HuH-7.5 (cell line): ENCODE results near the gene AICDA.
"Not testable (repeated sequence)": the region's sequence is repeated elsewhere in the genome, so short reads cannot be mapped to it uniquely, and the experiment has no call there.

ENCODE experiments used
- DNase-seq: peaks from one replicate; pipeline ENCODE4 v3.0.0; 2011; ENCODE audit warnings: low spot score

The AICDA gene

DNA sequence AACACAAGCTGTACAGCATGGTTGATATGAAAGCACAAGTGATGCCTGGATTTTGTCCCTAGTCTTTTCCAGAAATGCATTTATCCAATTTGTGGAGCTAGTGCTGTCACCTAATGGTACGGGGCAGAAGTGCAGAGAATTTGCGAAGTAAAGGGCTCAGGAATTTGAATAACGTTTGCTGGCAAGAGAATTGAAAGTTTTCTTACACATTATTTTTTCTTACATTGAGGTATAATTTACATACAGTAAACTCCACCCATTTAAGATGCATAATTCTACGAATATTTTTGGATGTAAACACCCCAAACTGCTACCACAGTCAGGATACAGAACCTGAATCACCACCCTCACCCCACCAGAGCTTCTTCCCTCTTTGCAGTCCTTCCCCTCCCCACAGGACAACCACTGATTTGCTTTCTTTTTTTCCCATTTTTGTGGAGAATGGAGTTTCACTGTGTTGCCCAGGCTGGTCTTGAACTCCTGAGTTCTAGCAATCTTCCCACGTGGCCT, 3.5 kb downstream of the AICDA start:
- DNase-seq: peak; percentile 38

DNA sequence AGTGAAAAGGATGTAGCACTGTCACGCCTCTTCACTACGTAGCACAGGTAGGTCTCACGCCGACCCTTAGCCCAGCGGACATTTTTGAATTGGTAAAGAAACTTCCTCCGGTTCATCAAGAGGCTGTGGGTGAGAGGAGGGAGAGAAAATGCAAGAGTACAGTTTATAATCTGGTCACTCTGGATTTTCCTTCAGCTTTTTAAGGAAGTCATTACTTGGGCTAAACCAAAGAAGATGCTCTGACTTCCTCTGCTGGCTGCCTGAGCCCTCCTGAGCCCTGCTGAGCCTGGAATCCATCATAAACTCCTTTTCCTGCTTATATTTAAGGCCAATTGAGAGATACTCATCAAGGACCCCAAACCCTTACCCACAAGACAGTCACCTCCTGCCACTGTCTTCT, 5.8 kb downstream of the AICDA start:
- no peak for DNase-seq

DNA sequence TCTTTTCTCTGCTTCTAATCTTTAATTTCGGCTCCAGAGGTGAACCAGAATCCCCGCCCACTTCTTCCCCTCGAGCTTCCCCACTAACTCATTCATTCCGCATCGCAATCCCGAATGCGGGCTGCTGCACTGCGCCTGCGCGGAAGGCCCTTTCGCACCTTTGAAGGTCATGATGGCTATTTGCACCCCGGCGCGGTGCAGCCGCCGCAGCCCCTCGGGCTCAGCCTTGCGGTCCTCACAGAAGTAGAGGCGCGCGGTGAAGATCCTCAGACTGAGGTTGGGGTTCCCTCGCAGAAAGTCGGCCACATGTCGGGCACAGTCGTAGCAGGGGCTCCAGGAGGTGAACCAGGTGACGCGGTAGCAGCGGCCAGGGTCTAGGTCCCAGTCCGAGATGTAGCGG, 7.6 kb downstream of the AICDA start:
- DNase-seq: no peak

DNA sequence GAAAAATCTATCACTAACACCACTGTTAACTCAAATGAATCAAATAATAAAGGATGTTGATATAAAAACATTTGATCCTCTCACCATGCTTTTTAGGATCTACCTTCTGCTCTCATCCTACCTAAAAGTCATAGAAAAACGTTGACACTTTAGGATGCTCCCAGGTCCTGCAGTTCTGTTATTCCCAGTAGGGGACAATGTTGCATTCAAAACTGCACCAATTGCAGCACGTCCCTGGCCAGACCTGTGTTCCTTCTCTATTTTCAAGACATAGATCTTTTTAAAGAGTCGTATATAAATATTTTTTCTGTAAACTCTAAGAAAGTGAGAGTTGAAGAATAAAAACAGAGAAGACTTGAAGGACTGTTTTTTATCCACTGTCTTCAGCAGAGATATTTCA, 8.8 kb downstream of the AICDA start:
- no peak for DNase-seq

DNA sequence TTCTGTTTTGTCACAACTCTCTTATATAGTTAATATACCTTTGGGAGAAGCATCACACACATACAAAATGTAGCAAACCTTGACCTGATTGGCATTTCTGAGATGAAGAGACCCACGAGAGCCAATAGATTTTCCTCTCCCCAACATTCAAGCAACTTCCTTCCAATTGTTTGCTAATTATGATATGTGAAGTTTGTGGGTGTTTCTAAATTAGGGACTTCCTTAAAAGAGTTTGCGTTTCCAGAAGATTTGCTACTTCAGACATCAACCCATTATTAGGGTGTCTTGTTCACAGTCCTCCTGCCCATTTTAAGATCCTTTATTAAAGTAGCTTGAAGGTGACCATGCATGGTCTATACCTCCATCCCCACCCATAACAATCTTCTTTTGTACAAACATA, 9.4 kb downstream of the AICDA start:
- DNase-seq: no peak

DNA sequence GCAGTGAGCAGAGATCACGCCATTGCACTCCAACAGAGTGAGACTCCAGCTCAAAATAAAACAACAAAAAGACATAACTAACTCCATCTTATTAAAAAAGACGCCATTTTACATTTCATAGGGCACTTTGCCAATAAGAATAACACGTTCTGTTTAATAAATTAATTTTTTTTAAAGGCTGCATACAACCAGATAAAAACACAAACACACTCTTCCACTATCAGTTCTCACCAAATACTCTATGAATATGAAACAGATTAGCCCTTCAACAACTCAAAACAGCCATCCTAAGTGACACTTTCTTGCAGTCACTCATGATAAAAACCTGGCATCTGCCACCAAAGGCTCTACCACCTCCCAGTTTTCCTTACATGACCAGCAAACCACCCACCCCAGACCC, 16.1 kb downstream of the AICDA start:
- DNase-seq: no peak

DNA sequence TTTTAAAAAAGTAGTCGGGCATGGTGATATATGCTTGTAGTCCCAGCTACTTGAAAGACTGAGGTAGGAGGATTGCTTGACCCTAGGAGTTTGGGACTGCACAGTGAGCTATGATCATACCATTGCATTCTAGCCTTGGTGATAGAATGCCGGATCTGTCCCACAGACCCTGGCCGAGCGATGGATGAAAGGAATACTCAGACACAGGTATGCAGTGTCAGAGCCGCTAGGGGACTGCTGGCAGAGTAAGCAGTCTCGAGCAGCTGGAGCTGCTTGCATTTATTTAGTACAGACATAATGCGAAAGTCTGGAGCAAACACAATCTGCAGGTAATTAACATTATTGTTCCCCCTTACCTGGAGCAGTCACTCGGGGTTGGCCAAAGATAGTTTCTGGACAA, 18.6 kb downstream of the AICDA start:
- DNase-seq: no peak

DNA sequence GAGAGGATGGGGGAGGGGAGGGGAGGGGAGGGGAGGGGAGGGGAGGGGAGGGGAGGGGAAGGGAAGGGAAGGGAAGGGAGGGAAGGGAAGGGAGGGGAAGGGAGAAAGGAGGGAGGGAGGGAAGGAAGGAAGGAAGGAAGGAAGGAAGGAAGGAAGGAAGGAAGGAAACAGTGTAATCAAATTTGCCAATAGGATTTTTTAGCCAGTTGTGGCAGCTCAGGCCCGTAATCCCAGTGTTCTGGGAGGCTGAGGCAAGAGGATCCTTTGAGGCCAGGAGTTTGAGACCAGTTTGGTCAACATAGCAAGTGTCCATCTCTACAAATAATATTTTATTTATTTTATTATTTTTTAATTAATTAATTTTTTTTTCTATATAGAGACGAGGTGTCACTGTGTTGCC, 19.4 kb downstream of the AICDA start:
- DNase-seq: no peak

DNA sequence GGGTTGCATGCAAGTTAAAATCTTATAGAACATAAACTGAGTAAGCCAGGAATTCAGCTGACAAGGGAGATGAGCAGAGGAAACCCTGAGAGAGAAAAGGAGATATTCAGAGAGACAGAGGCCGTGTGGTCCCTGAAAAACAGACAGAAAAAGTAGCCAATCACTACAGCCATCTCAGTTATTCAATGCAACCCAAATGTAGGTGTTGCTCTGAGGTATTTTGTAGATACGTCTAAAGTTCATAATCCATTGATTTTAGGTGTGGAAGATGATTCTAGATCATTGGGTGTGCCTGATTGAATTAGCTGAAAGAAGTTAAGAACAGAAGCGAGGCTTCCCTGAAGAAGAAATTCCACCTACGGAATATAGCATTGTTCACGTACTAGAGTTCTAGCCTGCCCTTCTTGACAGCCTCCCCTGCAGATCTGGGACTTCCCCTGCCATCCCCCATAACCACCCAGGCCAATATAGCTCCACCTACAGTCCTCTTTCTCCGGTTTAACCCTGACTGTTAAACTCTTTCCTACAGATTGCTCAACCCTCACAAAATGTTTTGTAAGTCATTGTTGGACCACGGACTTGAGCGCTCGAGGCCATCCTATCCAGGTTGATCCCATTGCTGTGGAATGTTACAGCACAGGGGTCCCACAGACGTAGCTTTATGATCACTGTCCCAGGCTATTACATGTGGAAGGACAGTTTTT, 21.7 kb downstream of the AICDA start:
- DNase-seq: no peak

DNA sequence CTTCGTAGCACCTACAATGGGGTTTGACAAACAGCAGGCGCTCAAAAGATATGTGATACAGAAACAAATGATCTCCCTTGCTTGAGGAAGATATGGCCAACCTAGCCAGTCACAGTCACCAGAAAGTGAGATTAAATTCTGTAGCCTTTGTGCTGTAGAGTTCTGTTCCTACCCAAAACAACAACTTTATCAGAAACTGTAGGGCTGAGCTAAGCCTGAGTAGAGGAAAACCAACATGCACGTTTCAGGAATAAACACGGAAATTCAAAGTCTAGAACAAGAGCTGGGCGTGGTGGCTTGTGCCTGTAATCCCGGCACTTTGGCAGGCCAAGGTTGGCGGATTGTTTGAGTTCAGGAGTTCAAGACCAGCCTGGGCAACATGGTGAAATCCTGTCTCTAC, 23.0 kb downstream of the AICDA start:
- DNase-seq: no peak

DNA sequence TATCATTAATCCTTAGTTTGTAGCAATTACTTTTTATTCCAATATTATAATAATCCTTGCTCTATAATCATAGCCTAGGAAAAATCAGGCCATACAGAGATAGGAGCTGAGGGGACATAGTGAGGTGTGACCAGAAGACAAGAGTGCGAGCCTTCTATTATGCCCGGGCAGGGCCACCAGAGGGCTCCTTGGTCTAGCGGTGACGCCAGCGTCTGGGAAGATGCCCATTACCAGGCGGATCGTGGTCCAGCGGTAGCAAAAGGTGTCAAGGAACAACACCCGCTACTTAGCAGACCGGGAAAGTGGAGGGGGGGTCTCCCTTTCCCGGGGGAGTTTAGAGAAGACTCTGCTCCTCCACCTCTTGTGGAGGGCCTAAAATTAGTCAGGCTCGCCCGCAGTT, 28.2 kb downstream of the AICDA start:
- DNase-seq: not testable (repeated sequence)

DNA sequence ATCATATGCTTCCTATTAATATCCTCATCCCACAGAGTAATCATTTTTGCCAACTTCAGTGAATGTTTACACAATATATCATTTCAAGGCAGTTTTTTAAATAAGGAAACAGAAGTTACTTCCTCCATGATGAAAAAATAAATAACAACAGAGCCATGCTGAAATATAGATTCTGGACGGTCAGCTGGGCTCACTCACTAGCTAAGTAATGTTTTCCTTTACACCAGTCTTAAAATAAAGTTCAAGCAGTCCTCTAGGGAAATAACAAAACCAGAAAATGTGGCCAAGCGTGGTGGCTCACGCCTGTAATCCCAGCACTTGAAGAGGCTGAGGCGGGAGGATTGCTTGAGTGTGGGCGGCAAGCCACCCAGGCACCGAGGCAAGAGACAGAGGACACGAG, 28.7 kb downstream of the AICDA start:
- no peak for DNase-seq

DNA sequence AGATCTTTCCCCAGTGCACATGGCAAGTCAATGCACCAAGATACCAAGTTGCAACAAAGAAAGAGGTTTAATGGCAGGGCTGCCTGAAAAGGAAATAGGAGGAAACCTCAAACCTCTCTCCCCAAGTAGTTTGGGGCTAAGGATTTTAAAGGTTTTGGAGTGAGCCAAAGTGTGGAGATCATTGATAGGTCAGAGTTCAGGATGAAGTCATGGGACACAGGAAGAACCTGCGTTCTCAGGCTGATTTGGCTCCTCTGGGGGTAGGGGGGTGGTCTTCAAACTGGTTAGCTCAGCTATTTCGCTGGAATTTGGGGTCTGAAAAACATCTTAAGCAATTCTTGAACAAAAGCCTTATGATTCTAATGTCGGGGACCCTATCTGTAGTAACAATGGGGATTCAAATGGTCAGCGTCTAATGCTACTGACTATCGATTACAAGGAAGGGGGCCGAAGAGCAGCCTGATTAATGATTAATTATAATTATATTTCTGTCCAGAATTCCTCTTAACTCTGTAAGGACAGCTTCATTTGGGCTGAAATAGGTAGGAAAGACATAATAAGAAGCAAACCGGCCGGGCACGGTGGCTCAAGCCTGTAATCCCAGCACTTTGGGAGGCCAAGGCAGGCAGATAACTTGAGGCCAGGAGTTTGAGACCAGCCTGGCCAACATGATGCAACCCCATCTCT, 31.4 kb downstream of the AICDA start:
- DNase-seq: no peak

DNA sequence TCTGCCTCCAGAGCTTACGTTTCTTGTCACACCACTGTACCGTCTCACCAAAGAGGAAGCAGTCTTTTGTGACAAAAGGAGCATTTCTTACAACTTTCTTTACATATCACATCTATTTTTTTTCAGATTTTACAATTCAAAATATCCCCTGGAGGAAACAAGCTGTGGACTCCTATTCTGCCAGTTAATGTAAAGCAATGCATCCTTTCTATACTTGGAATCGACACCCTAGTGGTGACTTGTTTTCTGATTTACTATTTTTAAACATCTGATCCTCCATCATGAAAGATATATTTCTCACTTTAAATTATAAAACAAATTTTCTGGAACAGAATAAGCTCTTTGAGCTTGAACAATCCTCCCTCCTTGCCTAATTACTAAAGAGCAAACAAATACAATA, 34.8 kb downstream of the AICDA start:
- DNase-seq: no peak

DNA sequence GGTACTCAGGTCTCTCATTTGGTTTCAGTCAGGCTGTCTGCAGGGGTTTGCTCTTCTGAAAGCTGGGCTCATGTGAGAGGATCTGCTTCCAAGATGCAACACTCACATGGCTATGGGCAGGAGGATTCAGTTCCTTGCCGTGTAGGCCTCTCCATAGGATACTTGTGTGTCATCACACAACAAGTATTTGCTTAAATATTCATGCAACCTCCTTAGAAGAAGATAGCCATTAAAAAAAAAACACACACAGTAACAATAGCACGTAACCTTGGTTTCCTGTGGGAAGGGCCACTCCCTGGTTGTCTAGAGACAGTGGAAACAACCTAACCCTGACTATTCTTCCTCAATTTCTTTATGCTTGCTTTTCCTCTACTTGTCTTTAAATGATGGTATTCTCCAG, 40.2 kb downstream of the AICDA start:
- DNase-seq: no peak

DNA sequence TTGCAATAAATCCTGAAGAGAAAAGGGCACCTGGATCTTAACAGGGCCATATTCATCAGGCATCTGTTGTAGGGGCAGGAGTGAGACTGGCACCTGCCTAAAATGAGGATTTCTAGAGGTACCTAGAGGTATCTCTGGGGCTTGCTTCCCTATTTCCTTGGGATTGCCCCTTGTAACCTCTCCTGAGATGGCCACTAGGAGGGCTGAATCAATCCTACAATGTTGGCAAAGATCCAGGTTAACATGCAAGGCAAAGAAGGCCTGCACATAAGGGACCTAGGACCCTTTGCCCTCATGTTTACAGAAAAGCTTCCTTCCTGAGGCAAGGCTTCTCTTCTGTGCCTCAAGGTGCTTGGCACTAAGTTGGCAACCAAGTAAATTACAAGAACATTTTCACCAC, 46.1 kb downstream of the AICDA start:
- DNase-seq: no peak

DNA sequence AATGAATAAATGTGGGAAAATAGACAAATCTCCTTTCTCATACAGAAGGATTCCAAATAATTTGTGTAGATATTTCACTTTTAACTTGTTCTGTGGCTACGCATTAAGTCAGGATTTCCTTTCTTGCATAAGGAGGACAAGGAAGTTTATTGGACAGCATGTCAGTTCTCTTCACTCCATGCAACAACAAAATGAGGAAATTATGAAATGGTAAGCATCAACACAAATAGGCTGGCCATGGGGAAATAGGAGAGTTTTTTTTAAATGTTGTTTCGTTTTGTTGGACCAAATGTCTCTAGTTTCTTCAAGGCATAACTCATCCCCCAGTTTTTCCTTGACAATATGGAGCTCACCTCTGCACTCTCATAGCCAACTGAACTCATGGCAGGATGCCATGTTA, 46.6 kb downstream of the AICDA start:
- not testable (repeated sequence) for DNase-seq

DNA sequence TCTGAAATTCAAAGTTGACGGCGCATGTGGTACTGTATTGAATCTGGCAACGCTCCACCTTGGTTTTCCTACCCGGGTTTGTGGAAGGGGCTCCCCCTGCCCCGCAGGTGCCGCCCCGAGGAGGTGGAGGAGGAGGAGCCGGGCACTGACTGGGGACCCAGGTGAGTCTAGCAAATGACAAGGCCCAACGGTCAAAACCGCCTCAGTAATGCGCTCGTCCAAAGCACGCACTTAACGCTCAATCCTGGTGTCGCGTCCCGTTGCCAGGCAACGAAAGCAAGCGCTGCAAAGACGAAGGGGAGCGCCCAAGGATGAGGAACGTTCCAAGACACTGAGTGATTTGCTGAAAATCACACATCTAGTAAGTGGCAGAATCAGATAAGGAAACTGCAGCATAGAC, 48.0 kb downstream of the AICDA start:
- DNase-seq: no peak

DNA sequence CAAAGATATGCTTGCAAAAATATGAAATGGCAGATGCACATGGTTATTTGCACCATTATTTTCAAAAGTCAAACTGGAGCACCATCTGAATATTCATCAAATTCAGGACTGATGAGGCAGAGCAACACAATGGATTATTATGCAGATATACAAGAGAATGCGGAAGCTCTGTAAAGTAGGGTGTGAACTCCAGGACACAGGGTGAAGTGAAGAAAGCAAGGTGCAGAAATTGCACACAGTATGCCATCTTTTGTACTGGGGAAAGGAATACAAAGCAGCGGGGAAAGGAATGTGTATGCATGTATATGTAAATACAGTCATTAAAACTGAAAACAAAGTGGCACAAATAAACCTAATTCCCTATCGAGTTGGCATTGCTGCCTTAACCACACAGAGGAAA, 49.3 kb downstream of the AICDA start:
- DNase-seq: no peak

DNA sequence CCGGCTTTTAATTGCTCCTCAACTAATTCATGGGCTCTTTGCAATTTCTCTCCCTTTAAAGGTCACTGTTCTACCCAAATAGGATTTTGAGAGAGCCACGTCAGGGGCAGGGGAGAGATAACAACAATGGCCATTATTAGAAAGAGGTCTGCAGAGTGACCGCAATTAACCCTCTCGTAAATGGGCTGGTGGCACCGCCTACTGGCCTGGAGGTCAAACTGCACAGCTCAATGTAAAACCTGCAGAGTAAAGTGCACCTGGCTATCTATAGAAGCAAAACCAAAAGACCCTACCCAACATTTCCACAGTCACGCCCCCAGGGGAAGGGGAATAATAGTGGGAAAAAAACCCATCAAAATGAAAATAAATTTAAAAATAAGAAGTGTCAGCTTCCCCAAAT, 50.3 kb downstream of the AICDA start:
- DNase-seq: no peak

DNA sequence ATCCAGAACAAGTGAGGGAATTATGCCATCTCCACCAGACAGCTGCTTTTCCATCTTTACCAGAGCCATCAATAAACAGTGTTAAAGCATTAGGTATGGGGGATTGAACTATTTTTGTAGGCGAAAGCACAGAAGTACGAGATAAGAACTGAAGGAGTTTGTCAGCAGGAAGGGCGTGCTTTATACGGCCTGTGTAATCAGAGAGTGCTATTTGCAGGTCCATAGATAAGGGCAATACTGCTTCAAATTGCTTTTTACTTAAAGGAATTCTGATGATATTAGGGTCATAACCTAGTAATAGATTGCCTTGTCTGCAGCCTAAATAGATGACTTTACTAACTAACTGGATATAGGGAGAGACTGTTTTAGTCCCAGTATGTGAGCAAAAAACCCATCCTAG, 51.6 kb downstream of the AICDA start:
- DNase-seq: no peak

DNA sequence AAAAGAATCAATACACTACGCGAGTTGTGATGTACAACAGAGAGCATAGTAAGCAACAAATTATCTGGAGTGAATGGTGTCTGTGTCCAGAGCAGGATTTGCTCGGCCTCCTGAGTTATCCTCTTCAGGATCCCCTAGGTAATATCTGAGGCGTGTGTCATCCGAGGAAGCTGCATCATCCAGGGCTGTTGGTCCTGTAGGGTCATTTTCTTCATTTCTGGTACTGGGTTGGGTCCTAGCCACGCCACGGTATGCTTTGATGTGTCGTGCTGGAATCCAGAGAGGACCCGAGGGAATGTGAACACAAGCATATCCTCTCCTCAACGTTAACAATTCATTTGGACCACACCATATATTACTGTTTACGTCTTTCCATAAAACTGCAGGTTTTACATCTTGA, 53.0 kb downstream of the AICDA start:
- DNase-seq: no peak

DNA sequence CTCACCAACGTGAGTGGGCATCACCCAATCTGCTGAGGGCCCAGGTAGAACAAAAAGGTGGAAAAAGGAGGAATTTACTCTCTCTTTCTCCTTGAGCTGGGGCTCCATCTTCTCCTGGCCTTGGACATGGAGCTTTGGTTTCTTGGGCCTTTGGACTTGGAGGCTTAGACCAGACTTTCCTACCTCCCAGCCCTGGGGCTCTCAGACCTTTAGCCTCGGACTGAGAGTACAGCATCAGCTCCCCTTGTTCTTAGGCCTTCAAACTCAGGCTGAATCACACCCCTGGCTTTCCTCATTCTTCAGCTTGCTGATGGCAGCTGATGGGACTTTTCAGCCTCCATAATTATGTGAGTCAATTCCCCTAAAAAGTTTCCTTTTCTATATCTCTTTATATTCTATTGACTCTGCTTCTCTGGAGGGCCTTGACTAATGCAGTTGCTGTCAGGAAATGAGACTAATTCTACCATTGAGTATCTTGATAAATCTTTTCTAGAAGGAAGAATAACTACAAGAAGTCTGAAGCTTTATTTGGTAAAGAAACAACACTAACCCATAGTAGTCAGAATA, 56.0 kb downstream of the AICDA start:
- no peak for DNase-seq
